HG02623 (cell line): ENCODE measurements around the gene TMEM60.
"Not testable (repeated sequence)": the region's sequence is repeated elsewhere in the genome, so short reads cannot be mapped to it uniquely, and the experiment has no call there.

Experiments
- ATAC-seq: cut with Tn5 transposase; IDR thresholded peaks from one replicate; pipeline ENCODE4 v1.9.1; 2021; ENCODE audit warnings: moderate library complexity; ENCODE audit not compliant: unreplicated experiment

TMEM60 gene

GRCh38 chr7:77812290-77812685, 14.1 kb upstream of the TMEM60 start:
- no peak for ATAC-seq

DNA sequence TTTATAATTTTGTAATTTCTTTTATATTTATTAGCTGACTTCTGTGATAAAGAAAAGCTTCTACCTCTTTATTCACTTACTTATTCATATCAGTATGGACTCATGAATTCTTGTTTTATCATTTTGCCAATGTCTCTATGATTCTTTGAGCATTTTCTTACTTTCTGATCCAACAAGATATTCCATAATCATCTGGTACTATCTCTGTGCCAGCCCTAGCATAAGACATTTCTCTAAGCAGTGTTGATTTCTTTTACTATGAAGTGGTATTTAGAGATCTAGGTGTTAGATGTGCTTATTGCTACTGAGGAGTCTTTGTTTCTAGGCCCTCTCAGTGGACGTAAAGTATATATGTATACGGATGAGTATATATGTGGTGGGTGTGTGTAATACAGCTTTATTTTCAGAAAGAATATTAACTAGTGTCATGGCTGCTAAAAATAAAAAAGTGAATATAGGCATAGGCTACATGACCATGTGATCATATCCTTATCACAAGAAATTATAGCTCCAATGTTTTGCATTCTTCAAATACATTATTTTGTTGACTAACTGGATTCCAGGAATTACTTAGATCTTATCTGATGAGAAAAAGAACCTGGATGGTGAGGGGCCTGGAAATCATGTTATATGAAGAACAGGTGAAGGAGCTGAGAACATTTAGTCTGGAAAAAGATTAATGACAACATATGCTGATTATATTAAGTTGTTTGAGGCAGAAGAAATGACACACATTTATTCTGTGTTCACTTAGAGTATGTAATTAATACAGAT, 13.5 kb upstream of the TMEM60 start:
- ATAC-seq = no peak

GRCh38 chr7:77808517-77808916, 10.3 kb upstream of the TMEM60 start:
- ATAC-seq = no peak

GRCh38 chr7:77806425-77806824, 8.2 kb upstream of the TMEM60 start:
- ATAC-seq = no peak

- no peak for ATAC-seq
These were observed 4.5 kb upstream of the TMEM60 start for GRCh38 chr7:77802557-77803405.

- ATAC-seq = no peak
These were observed 2.5 kb upstream of the TMEM60 start for GRCh38 chr7:77800730-77801129.

GRCh38 chr7:77800158-77800557, 1.9 kb upstream of the TMEM60 start:
- ATAC-seq = no peak

DNA sequence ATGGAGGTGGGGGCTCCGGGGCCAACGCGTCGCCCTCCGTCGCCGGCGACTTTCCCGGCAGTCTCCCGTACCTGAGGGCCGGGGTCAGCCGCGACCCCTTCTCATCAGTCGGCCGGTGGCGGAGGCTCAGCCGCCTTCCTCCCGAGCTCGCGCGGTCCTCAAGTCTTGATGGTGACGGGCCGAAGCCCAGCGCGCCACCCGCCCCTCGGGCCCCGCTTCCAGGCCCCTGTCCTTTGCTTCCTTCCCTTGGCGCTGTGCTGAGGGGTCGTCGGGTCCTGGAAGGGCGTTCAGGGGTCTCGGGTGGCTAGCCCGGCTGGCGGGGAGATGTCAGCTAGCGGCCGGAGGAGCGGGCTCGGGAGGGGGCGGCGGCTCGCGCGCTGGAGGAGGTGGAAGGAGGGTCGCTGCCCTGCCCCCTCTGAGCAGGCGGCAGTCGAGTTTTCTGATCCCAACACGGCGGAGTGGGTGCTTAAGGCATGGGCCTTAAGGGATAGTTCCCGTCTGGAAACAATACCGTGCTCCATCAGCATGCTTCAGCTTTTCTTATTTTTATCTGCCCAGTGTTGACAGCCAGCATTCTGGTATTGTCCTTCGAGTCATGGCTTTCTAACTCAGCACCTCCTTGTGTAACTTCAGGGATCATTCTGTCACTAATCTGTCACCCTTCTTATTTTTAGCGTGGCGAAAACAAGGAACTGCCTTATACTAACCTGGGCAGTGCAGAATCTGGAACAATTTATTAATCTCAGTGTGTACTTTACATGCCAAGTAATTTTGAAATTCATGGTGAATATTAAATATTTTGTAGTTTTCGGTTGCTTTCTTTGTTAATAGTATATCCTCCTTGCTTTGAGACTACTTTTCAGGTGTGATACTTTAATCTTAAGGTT, 1.1 kb upstream of the TMEM60 start:
- no peak for ATAC-seq

GRCh38 chr7:77797734-77798393, 370 bp downstream of the TMEM60 start:
- peak; percentile 23 for ATAC-seq

DNA sequence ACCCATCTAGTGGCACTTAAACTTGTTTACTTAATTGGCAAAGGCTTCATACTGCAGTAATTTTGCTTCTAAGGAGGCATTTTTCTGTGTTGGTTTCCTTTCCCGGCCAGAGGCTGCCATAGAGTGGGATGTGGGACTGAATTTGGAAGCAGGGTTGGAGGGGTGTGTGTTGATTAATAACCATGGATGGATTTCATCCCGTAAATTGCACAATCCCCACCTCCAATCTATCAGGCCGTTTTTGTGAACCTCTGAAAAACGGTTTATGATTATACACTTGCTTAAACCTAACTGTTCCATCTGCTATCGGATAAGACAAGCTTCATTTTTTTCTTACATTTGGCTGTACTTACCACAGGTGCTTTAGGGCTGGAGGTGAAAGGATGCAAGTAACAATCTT, 1.3 kb downstream of the TMEM60 start:
- ATAC-seq = no peak

DNA sequence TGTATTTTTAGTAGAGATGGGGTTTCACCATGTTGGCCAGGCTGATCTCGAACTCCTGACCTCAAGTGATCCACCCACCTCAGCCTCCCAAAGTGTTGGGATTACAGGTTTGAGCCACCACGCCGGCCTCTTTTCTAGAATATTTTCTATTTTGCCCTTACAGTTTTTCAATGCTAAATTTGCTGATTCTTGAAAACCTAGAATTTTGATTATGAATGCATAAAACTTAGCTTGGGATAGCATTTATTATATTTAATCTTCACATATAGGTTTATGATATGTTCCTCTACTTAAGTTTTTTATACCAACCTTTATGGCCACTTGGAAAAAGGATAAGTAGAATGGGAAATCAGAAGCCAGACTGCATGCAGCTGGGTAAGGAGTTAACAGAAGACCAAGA, 2.1 kb downstream of the TMEM60 start:
- ATAC-seq = no peak

- no peak for ATAC-seq
These were observed 4.2 kb downstream of the TMEM60 start for GRCh38 chr7:77794000-77794399.

DNA sequence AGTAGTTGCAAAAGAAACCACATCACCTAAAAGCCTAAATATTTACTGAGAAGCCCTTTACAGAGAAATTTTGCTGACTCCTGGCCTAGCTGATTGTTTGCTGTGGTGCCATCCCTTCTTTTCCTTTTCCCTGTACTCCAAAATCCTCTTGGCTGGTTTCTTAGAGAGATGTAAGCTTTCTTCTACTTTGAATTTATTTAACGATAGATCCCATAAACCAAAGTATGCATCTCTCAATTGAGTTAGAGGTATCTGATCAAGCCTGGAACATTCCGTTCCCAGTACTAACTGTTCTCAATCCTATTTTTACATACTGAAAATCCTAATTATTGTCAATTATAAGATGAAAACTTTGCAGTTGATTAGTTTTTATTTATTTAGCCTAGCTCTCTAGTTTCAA, 6.3 kb downstream of the TMEM60 start:
- no peak for ATAC-seq

- ATAC-seq = no peak
These were observed 6.9 kb downstream of the TMEM60 start for GRCh38 chr7:77791336-77791735.

GRCh38 chr7:77788327-77788902, 9.8 kb downstream of the TMEM60 start:
- ATAC-seq = no peak

DNA sequence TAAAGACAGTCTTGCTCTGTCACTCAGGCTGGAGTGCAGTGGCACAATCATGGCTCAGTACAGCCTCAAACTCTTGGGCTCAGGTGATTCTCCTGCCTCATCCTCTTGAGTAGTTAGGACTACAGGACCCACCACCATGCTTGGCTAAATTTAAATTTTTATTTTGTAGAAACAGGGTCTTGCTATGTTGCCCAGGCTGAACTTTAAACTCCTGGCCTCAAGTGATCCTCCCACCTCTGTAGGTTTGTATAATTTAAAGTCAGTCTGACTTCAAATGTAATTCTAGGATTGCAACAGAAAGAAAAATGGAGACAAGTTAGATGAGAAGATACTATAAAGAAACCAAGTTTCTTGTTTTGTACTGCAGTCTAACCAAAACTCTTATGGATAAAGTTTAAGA, 11.5 kb downstream of the TMEM60 start:
- ATAC-seq = no peak

DNA sequence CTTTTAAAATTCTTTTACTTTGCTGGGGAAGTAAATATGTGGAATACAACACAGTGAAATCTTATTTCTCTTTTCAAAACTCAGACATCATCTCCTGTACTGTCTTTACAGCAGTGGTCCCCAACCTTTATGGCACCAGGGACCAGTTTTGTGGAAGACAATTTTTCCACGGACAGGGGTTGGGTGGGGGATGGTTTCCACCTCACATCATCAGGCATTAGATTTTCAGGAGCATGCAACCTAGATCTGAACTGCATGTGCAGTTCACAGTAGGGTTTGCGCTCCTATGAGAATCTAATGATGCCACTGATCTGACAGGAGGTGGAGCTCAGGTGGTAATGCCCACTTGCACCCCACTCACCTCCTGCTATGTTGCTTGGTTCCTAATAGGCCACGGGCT, 12.2 kb downstream of the TMEM60 start:
- no peak for ATAC-seq

DNA sequence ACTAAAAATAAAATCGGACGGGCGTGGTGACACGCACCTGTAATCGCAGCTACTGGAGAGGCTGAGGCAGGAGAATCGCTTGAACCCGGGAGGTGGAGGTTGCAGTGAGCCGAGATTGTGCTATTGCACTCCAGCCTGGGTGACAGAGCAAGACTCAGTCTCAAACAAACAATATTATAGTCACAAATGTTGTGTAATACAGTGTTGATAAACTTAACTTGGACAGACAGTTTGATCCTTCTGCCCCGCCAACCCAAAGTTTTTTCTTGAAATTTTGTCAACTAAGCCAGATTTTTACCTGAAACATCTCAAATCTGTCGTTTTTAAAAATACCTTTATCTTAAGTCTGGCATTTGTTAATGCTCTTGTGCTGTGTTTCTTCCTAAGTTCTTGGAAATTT, 13.8 kb downstream of the TMEM60 start:
- ATAC-seq = not testable (repeated sequence)

- no peak for ATAC-seq
These were observed 14.7 kb downstream of the TMEM60 start for GRCh38 chr7:77783545-77783944.

- ATAC-seq = no peak
These were observed 15.1 kb downstream of the TMEM60 start for GRCh38 chr7:77783111-77783510.
